Natural killer cell (primary cell): Measurements from ENCODE around the gene FAF1. TPM values are rescaled to one million over a fixed set of nuclear protein-coding genes. Genes with fewer than 3 reads are reported as not detected.

ENCODE experiments used
- ATAC-seq, 3 donors: fragments of 150-1000 bp in 2 of 3; fragments of 200-7000 bp in 1 of 3; cut with Tn5 transposase; 1 replicate in 1 of 3; 2 replicates in 2 of 3; pipeline ENCODE4 v1.10.0; 2021; ENCODE audit warnings: mild to moderate bottlenecking in 2 of 3, moderate library complexity in 2 of 3
- DNase-seq, 2 donors: peaks; one replicate each; pipeline versions ENCODE4 v3.0.0 to v3.0.0-alpha.2; 2013 to 2021; ENCODE audit warnings: mixed read lengths in 1 of 2
- H3K27ac ChIP-seq: one replicate; pipeline ENCODE4 v1.5.1; 2013; ENCODE audit warnings: mild to moderate bottlenecking, low read length
- H3K27me3 ChIP-seq: one replicate; pipeline ENCODE4 v1.6.1; 2013; ENCODE audit warnings: low read length; ENCODE audit not compliant: control insufficient read depth, insufficient read depth
- H3K36me3 ChIP-seq: one replicate; pipeline ENCODE4 v1.6.1; 2013; ENCODE audit warnings: low read length; ENCODE audit not compliant: control insufficient read depth, insufficient read depth
- H3K4me1 ChIP-seq: one replicate; pipeline ENCODE4 v1.6.1; 2013; ENCODE audit warnings: low read length; ENCODE audit not compliant: control insufficient read depth, insufficient read depth
- H3K4me3 ChIP-seq: one replicate; pipeline ENCODE4 v1.5.1; 2013; ENCODE audit warnings: low read length
- H3K9me3 ChIP-seq: one replicate; pipeline ENCODE4 v1.6.1; 2013; ENCODE audit warnings: low read length; ENCODE audit not compliant: control insufficient read depth, insufficient read depth
- H3K27ac Mint-ChIP-seq, 2 donors: one replicate each; pipeline ENCODE4 v1.8.0; 2022; ENCODE audit warnings: mild to moderate bottlenecking in 2 of 2, mixed read lengths in 2 of 2, moderate library complexity in 1 of 2
- H3K27me3 Mint-ChIP-seq, 2 donors: one replicate each; pipeline ENCODE4 v1.8.0; 2022; ENCODE audit warnings: low read depth in 2 of 2, mixed read lengths in 2 of 2
- H3K36me3 Mint-ChIP-seq: one replicate; pipeline ENCODE4 v1.8.0; 2022; ENCODE audit warnings: mixed read lengths
- H3K4me1 Mint-ChIP-seq, 2 donors: one replicate each; pipeline ENCODE4 v1.8.0; 2022; ENCODE audit warnings: mixed read lengths in 2 of 2
- H3K4me3 Mint-ChIP-seq: one replicate; pipeline ENCODE4 v1.8.0; 2022; ENCODE audit warnings: mild to moderate bottlenecking, moderate library complexity, mixed read lengths
- H3K9me3 Mint-ChIP-seq, 2 donors: one replicate each; pipeline ENCODE4 v1.8.0; 2022; ENCODE audit warnings: mixed read lengths in 2 of 2
- CTCF ChIP-seq: fragments of 200-600 bp; IDR thresholded peaks from one replicate; pipeline ENCODE4 v1.8.0; 2022; ENCODE audit warnings: antibody characterized with exemption
- WGBS: methylation state at CpG from one replicate; pipeline ENCODE4 v1.1.7; 2013; ENCODE audit warnings: missing lambda C conversion rate; ENCODE audit not compliant: insufficient coverage; 5-methylcytosine and 5-hydroxymethylcytosine counted together
- intact Hi-C: fragments of 100-400 bp; cut with micrococcal nuclease; formaldehyde crosslinking; loops from one replicate; pipeline ENCODE4 v1.14.2; 2022
- total RNA-seq, 4 donors: library from RNA; stranded (reverse); fragments of 120-200 nt in 1 of 4; gene quantifications; one replicate each; pipeline versions ENCODE4 v1.2.3 to v1.2.4, GENCODE V29; 2013 to 2022

FAF1 gene
- total RNA-seq, 3 donors from 2014 or later (not counting 1 experiment from before 2014, with no cell fraction given) = 56.8 to 59.7 (median 57.2) TPM

GRCh38 chr1:50502147-50502546 is 457.9 kb downstream of the FAF1 start:
- H3K4me3 Mint-ChIP-seq = no peak overlapping the region
- no peak overlapping the region for H3K27ac Mint-ChIP-seq
- Histone ChIP-seq H3K27me3 (no peaks in the 10 kb centered on the region), H3K27ac (no peak overlapping the region), H3K4me3 (no peak overlapping the region), H3K9me3 (peaks cover 3% of the 10 kb centered on the region), H3K36me3 (no peaks in the 10 kb centered on the region), H3K4me1 (no peaks in the 10 kb centered on the region)
- no peak for ATAC-seq
- H3K27me3 Mint-ChIP-seq = no peaks in the 10 kb centered on the region
- no peak for TF ChIP-seq CTCF
- 97% methylated on average over 2 of the region's 2 CpGs for WGBS
- H3K4me1 Mint-ChIP-seq = no peaks in the 10 kb centered on the region
- H3K36me3 Mint-ChIP-seq = peaks cover 38% of the 10 kb centered on the region
- intact Hi-C loops = no loop called here
- H3K9me3 Mint-ChIP-seq = peaks cover 0 to 8% of the 10 kb centered on the region in 2 donors
- no peak for DNase-seq

GRCh38 chr1:50497007-50497406 is 463.1 kb downstream of the FAF1 start:
- no peak overlapping the region for H3K27ac ChIP-seq
- H3K9me3 ChIP-seq = peaks cover 8% of the 10 kb centered on the region
- Mint-ChIP-seq H3K4me3 (no peak overlapping the region), H3K9me3 (peaks cover 0 to 3% of the 10 kb centered on the region in 2 donors), H3K36me3 (peaks cover 28% of the 10 kb centered on the region), H3K4me1 (peaks cover 3 to 13% of the 10 kb centered on the region in 2 donors), H3K27ac (no peak overlapping the region), H3K27me3 (no peaks in the 10 kb centered on the region)
- no peak for TF ChIP-seq CTCF
- ATAC-seq (no peak), DNase-seq (no peak)
- H3K36me3 ChIP-seq = no peaks in the 10 kb centered on the region
- H3K4me1 ChIP-seq = no peaks in the 10 kb centered on the region
- intact Hi-C loops = no loop called here
- no peaks in the 10 kb centered on the region for H3K27me3 ChIP-seq
- no peak overlapping the region for H3K4me3 ChIP-seq
- 100% methylated on average over 1 of the region's 1 CpG for WGBS

GRCh38 chr1:50493710-50494109 is 466.4 kb downstream of the FAF1 start:
- peaks cover 21 to 37% of the 10 kb centered on the region in 2 donors for H3K4me1 Mint-ChIP-seq
- H3K36me3 Mint-ChIP-seq = peaks cover 50% of the 10 kb centered on the region
- peak overlapping the region in 1 of 2 donors; percentile 51 for H3K27ac Mint-ChIP-seq

More at GRCh38 chr1:50493710-50494109, 466.4 kb downstream of the FAF1 start:
- intact Hi-C loops = no loop called here
- peaks cover 0 to 3% of the 10 kb centered on the region in 2 donors for H3K9me3 Mint-ChIP-seq
- no peak for TF ChIP-seq CTCF
- H3K4me3 Mint-ChIP-seq = no peak overlapping the region
- no peaks in the 10 kb centered on the region for H3K27me3 Mint-ChIP-seq
- Histone ChIP-seq H3K4me3 (no peak overlapping the region), H3K9me3 (peaks cover 8% of the 10 kb centered on the region), H3K4me1 (no peaks in the 10 kb centered on the region), H3K36me3 (peaks cover 11% of the 10 kb centered on the region), H3K27me3 (no peaks in the 10 kb centered on the region), H3K27ac (no peak overlapping the region)
- WGBS = 100% methylated on average over 2 of the region's 2 CpGs
- no peak for ATAC-seq
- no peak for DNase-seq
